Fibroblast of skin of scalp (primary cell): ENCODE results near the gene SLIT1.

Experiments
- DNase-seq: peaks from one replicate; pipeline ENCODE4 v3.0.0-alpha.2; 2013

Gene SLIT1

DNA sequence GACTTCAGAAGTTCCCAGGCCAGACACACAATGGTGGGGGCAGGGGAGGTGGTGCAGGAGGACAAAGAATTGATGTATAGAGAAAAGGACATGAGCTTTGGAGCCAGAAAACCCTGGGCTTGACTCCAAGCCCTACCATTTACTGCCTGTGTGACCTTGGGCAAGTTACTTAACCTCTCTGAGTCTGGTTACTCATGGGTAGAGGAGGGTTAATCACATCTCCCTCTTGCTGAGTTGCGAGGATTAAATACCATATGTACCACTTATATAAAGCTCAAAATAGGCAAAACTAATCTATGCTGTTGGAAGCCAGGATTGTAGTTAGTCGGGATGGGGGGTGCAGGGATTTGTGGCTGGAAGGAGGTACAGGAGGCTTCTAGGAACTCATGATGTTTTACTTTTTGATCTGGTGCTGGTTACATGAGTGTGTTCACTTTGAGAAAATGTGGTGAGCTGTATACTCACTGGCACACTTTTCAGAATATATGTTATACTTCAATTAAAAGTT, 106.8 kb downstream of the SLIT1 start:
- DNase-seq, result no peak

DNA sequence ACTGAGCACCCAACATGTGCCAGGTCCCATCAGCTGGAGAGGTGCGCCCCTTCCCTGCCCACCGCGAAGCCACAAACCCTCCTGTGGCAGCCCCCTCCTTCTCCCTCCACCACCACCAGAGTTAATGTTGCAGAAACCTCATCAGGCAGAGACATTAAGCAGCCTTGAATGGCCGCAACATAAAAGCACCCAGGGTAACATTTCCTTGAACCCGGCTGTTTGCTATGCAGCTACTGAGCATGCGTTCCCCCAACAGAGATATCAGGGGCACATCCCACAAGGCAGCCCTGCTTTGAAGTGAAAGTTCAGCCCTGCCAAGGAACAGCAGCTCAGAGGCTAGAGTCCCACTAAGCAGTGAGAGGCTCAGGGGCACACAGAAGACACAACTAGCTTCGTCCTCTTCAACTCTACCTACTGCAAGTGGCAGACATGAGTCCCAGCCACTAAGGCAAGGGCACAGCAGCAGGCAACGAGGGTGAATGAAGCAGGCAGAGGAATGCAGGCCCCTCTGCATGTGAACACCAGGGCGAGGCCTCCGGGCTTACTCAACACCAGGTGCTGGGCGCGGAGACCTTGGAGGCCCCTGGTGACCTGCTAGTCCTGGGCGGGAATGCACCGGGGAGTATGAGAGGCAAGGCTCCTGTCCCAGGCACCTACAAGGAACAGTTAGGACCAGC, 107.4 kb downstream of the SLIT1 start:
- no peak for DNase-seq

DNA sequence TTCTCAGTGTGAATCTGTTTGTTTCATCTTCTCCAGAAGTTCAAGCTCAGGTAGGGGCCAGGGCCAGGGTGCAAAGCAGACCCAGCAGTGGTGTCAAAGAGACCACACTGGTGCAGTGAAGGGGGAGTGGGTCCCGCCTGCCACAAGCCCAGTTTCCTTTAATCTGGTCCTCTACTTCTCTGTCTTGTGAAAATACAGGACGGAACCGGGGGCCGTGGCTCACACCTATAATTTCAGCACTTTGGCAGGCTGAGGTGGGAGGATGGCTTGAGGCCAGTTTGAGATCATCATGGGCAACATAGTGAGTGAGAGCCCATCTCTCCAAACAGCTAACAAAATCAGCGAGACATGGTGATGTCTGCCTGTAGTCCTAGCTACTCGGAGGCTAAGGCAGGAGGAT, 109.0 kb downstream of the SLIT1 start:
- no peak for DNase-seq

DNA sequence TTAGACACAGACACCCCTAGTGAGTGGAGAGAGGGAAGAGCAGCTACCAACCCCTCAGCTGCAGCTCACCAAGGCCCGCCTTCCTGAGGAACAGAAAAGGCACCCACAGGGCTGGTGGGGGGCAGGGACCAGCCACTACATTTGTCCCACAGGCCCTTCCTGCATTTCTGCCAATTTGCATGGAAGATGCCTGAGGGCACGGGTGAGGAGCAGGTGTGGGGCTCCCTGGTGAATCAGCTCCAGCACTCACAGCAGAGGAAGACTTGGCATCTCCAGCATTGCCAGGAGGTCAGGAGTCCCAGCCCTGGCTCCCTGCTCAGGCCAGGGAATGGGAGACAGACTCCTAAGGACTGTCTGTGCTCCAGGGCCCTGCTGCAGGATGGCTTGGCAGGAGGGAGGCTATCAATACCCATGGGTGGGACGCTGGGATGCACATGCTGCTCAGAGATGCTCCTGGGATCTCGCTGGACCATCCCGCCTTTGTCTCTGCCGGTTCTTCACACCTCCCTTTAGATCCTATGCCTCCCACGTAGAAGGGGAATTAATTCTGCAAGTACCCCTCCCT, 109.7 kb downstream of the SLIT1 start:
- no peak for DNase-seq

DNA sequence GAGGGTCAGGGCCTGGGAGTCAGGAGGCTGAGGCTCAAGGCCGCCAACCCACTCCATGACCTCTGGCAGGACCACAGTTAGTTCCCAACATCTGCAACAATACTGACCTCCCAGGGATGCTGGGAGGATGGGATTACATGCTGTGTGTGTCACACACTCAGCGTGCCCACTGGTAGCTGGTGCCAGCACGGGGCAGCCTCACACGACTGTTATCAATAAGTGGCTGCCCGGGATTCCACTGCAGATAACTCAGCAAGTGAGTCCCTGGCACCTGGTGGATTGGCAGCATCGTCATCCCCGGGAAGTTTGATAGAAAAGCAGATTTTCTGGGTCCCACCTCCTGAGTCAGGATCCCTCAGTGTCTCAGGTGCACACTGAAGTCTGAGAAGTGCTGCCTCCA, 110.3 kb downstream of the SLIT1 start:
- DNase-seq, result no peak

DNA sequence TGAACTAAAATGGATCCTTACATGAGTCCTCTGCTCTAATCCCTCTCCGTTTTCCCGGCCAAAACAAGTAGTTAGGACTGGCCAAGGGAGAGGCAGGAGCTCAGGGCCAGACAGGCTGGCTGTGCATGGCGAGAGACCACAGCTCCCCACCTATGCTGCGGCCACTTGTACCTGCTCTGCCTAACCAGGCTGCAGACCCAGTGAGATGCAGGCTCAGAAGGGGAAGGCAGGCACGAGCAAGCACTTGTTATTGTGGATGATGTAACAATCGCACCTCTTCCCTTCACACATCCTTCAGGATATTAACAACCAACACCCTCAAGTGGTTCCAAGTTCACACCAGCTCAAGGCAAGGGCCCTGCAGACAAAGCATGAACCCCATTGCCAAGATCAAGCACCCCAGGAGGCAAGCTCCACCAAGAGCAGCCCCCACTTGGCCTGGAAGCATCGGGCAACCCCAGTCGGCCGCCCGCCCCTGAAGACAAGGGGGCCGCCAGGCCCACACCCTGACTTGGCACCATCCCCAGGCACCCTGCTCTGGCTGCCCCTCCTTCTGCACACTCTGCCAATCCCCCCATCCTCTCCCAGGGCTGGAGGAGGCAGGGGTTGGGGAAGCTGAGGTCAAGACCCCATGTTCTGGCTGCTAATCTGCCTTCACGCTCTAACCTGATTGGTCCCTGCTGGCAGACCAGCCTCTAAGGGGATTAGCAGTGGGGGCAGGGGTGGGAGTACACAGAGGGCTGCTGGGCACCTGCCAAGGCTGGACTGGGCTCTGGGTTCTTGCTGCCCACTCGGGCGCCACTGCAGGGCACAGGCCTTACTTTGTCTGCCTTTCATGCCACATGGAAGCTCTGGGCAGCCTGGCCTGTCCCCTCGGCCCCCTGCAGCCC, 111.3 kb downstream of the SLIT1 start:
- DNase-seq, result no peak

DNA sequence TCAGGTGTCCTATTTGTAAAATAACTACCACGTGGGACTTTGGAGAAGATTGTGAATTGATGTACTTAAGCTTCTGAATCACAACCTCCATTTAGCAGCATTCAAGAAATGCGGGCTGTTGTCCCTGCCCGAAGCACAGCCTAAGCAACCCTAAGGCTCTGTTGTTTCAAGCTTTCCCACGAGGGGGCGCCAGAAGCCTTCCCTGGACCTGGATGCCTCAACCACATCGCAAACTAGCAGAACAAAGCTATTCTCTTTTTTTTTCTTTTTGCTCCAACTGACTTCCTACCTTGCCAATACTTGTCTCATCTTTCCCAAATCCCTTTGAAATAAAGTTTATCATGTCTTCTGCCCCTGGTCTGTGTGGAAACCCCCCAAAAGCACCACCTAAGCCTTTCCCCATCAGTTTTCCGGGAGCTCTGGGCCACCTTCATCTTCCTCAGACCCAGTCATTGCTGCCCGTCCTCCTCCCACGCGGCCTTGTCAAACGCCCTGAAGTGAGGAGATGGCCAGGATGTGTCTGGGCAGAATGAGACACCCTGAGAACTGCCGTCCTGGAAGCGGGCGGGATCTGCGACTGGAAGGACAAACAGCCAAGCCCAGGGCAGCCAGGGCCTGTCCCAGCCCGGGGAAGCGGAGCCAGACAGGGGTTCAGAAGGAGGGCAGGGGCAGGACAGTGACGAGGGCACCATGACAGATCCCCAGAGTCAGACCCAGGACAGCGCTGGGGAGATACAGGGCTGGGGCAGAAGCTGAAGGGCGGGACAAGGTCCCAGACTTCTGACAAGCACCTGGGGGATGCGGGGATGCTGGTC, 112.7 kb downstream of the SLIT1 start:
- peak; percentile 71 for DNase-seq

DNA sequence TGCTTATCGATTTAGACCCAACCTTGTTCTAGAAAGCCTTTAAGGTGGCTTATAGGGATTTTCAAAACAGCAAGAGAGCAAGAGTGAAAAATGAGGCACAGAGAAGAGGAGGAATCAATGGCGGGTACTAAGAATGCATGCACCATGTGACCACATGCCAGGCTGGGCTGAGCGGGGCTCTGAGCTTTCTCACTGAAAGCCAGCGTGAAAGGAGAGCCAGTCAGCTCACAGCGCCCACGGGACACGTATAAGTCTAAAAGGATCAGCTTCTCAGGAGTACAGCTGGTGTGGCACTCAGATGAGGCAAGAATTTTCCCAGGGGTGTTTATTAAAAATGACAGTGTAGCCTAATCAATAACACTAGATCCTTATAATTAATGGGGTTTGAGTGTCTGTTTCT, 114.3 kb downstream of the SLIT1 start:
- DNase-seq, result no peak

DNA sequence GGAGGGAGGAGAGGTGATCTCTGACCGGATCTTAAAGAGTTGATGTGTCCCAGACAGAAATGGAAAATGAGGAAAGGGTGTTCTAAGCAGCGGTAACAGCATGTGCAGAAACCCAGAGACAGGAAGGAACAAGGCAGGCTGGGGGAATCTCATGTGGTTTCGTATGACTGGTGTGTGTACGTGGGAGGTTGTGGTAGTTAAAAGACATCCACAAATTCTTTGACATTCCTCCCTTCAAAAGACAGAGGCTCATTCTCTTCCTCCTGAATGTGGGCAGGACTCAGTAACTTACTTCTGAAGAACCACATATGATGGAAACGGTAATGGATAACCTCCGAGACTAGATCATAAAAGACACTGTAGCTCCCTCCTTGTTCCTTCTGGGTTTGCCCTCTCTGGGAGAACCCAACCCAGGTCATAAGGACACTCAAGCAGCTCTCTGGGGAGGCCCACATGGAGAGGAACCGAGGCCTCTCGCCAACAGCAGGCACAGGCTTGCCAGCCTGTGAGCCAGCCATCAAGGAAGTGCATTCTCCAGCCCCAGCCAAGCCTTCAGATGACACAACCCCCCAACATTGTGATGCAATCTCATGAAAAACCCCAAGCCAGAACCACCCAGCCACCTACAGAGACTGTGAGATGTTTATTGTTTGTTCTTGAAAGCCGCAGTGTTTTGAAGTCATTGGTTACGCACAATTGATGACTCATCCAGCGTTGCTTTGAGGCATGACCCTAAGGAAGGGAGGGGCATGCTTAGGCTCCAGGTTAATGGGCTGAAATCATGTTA, 116.0 kb downstream of the SLIT1 start:
- peak; percentile 11 for DNase-seq

DNA sequence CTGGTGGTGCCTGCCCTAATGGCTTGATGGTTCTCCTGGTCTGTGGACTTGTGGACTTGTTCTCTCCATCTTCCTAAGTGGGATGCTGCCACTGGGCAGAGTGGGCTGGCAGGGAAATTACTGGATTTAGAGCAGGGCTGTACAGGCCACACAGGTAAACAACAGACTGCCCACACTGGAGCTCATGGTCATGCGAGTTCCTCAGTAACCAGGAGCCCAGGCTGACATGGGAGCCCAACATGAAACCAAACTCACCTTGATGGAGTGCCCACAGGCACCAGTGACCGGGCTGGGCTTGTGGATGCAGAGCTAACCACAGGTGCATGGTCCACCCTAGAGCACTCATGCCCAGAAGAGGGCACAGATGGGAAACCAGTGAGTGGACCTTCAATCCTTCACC, 116.7 kb downstream of the SLIT1 start:
- no peak for DNase-seq

DNA sequence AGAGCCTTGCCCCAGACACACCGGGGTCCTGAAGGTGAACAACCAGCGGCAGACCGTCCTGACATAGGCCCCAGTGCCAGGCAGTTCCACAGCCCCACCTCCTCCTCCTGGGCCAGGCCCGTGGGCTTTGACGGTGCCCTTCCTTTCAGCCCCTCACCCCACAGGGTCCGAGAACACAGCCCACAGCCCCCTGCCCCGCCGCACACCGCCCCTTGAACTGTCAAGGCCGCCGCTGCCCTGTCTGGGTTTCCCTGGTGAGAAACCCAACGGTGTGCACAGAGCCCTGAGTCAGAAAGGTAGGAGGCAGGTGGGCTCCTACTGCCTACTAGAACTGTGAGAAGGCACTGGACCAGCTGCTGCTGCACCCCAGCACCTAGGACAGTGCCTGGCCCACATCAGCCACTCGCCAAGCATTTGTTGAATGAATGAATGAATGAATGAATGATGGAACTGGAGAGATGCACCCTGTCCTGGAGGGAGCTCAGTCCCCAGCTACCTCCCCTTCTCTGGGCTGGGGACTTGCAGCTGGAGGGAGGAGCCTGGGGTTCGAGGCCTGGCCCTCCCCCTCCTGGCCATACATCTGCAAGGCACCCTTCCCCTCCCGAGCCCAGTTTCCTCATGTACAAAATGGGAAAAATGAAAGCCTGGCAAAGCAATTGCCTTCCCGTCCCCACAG, 117.9 kb downstream of the SLIT1 start:
- no peak for DNase-seq

DNA sequence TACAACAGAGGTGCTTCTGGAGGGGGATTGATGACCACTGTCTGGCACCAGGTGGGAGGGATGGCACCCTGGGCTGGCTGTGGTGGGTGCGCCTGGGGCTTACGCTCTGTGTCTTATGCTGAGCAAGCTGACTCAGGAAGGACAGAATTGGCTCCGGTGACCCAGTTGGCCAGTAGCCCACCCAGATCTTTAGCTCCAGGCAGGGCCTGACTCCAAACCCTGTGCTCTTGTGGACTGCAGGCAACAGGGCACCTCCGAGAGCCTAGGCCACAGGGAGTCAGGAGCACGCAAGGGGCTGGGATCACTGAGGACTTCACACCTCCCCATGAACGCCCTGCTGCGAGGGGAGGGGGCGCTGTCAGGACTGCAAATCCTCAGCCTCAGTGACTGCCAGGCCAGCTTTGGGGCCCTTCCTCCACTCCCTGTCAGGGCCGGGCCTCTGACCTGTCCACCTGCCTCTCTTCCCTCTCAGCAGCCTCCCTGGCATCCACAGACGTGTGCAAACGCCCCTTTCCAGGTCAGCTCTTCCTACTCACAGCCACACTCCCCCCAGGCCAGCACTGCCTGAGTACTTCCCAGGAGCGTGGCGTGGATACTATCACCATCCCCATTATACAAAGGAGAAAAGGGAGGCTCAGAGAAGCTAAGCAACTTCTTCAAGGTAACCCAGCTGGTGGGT, 118.7 kb downstream of the SLIT1 start:
- no peak for DNase-seq

DNA sequence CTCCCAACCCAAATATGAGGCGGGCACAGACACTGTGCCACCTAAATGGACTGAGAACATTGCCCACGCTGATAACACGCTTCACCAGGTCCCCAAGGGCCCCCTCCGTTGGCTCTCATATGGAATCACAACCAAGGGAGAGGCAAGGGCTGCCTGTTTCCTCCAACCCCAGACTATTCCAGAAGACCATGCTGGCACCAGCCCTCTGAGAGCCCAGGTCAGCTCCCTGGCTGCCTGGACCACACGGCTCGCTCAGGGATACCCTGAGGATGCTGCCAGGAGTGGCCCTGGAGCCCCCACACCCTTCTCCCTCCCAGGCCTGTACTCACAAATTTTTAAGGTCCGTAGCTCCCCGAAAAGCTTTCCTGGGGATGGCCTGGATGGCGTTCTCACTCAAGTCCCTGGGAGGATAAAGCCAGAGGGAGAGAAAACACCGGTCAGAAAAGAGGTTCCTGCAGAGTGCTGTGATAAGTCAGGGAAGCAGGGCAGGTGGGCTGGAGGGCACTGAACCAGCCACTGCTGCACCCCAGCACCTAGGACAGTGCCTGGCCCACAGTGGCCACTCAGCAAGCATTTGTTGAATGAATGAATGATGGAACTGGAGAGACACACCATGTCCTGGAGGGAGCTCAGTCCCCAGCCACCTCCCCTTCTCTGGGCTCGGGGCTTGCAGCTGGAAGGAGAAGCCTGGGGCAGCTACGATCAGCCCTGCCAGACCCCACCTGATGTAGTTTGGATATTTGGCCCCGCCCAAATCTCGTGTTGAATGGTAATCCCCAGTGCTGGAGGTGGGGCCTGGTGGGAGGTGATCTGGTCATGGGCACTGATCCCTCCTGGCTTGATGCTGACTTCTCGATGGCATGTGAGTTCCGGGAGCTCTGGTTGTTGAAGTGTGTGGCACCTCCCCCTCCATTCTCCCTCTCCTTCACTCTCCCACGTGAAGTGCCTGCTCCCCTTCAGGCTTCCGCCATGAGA, 119.8 kb downstream of the SLIT1 start:
- DNase-seq, result no peak

DNA sequence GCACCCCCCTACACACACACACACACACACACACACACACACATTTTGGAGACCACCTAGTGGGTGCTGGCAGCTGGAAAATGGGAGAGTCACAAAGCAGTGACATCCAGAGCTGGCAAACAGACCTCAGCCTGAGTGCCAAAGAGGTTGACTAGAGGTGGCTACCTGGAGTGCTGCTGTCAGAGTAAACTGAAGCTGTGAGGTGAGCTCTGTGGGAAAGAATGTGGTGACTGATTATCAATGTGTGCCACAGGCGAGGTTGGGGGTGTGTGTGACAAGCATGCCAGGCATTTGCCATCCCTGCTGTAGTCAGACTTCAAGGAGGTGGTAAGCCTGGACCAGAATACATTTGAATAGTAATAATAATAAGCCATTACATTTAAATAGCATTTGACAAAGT, 120.6 kb downstream of the SLIT1 start:
- no peak for DNase-seq

DNA sequence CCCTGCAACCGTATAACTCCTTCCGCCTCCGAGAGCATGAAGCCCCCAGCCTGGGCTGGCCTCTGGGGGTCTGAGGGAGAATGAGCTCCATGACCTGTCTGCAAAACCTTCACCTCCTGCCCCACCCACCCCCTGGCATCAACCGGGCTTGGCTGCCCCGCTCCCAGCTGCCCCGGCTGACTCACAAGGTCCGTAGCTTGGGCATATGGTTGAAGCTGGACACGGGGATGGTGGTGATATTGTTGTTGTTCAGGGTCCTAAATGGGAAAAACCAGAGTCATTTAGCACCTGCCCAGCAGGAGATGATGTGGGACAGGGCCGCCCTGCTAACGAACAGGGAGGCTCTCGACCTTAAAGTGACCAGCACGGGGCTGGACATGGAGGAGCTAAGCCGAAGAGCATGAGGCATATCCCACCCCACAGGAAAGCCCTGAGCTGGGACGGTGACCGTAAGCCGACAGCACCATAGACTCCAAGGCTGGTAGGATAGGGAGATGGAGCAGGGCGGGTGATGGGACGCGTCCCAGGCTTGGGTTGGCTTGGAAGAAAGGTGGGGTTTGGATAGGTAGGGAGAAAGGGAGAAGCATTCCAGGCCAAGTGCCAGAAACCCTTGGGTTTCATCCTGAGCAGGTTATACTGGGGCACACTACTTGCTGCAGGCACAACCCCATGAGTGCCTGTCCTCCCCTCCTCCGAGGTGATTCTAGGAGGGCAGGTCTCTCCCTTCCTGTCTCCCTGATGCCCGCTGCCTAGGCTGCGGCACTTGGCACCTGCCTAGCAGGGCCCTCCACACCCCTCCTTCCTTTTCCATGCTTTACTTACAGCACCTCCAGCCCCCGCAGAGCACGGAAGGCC, 121.5 kb downstream of the SLIT1 start:
- no peak for DNase-seq

DNA sequence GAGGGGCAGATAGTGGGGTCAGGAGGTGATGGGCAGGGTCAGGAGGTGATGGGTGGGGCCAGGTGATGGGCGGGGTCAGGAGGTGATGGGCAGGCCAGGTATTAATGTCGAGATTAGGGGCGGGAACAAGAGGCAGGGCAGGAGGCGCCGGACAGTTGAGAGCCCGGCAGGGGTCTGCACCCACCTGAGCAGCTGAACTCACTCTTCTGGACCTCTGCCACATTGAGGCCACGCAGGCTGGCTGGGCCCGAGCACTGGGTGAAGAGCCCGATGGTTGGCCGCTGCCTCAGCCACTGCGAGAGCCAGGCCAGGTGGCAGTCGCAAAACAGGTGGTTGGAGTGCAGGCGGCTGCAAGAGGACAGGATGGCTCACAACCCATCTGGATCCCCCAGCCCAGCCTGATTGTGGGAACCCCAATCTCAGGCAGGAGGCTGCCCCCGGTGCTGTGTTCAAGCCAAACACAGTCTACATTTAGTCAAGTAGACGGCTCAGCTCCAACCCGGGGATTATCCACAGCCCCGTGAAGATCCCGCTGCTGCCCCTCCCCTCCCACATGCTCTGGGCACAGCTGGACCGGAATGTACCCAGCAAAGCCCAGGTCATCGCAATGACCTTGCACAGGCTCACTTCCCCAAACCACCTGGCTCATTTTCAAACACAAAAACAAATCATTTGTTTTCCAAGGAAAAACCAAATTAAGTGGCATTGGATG, 122.3 kb downstream of the SLIT1 start:
- DNase-seq, result no peak

DNA sequence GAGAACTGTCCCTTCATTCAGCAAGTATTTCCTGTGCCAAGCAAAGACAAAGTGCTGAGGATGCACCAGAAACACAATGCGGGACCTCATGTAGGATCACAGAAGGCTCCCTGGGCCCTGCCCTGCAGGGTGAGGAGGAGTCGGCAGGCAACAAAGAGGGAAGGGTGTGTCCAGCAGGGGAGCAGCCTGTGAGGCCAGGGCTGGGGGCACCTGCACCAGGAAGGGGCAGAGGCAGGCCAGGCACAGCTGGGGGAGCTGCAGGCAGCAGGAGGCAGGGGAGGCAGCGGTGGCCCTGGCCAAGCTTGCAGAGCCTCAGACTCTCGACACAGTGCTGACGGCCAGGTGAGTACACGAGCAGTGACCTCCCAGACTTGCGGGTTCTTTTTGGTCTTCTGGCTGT, 123.3 kb downstream of the SLIT1 start:
- DNase-seq, result no peak

DNA sequence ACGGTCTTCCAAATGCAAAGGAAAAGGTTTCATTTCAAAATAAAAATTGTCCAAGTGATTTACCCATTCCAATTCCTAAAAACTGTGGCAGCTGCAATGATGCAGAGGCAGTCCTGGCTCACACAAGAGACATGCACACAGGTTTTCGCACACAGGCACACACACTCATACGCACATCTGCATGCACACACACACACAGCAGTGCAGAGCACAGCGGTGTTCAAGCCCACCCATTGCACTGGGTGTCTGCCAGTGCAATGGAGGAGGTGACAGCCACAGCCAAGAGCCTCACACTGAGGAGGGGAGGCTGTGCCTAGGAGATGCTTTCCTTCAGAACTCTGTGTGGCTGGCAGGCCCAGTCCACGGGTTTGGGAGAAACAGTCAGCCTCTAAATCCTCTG, 123.7 kb downstream of the SLIT1 start:
- no peak for DNase-seq
